ENCODE results near the gene SLC38A8. TPM values are rescaled to one million over a fixed set of nuclear protein-coding genes. Genes with fewer than 3 reads are reported as not detected.

Gene SLC38A8
- not detected for total RNA-seq
- long read RNA-seq, donor 1: 0 reads
- long read RNA-seq, donor 2: 0 reads

- no peak within 1 kb of the TSS for H3K4me3 ChIP-seq
- no peaks in the 10 kb centered on the region for H3K36me3 ChIP-seq (ENCODE audit: low read depth)
- H3K4me1 ChIP-seq (ENCODE audit: low read depth): no peaks in the 10 kb centered on the region
- peak in 1 of 3 donors; percentile 2 for DNase-seq
- no peaks in the 10 kb centered on the region for H3K9me3 ChIP-seq
- intact Hi-C loops (cut with DNase I, micrococcal nuclease): no loop called here
- ATAC-seq: no peak
- TF ChIP-seq CTCF (IDR thresholded peaks at IDR 0.05): no peak
Measured at GRCh38 chr16:84042308-84042878, at the start of gene SLC38A8. Gene SLC38A8 (minus strand): TSS chr16:84042795. CDS start chr16:84042157, 638 bp downstream.

GRCh38 chr16:84091460-84091859, 48.9 kb upstream of the SLC38A8 start:
- DNase-seq (no peak), ATAC-seq (no peak)
- TF ChIP-seq CTCF (IDR thresholded peaks at IDR 0.05): no peak
- H3K4me3 ChIP-seq: no peak overlapping the region
- peaks cover 18% of the 10 kb centered on the region for H3K36me3 ChIP-seq (ENCODE audit: low read depth)
- intact Hi-C loops (cut with DNase I, micrococcal nuclease): no loop called here
- no peaks in the 10 kb centered on the region for H3K9me3 ChIP-seq
- peaks cover 18% of the 10 kb centered on the region for H3K4me1 ChIP-seq (ENCODE audit: low read depth)

GRCh38 chr16:84090211-84090610, 47.6 kb upstream of the SLC38A8 start:
- intact Hi-C loops (cut with DNase I, micrococcal nuclease): no loop called here
- no peak for TF ChIP-seq CTCF (IDR thresholded peaks at IDR 0.05)
- DNase-seq (no peak), ATAC-seq (no peak)
- Histone ChIP-seq H3K9me3 (no peaks in the 10 kb centered on the region), H3K4me3 (no peak overlapping the region), H3K4me1 (ENCODE audit: low read depth) (peaks cover 13% of the 10 kb centered on the region), H3K36me3 (ENCODE audit: low read depth) (peaks cover 18% of the 10 kb centered on the region)

GRCh38 chr16:84088695-84089395, 46.2 kb upstream of the SLC38A8 start:
- no peak overlapping the region for H3K4me3 ChIP-seq
- intact Hi-C loops (cut with DNase I, micrococcal nuclease): no loop called here
- H3K9me3 ChIP-seq: no peaks in the 10 kb centered on the region
- ATAC-seq (peak; percentile 72), DNase-seq (peak; percentile 62 to 66 (median 66))
- H3K4me1 ChIP-seq (ENCODE audit: low read depth): peaks cover 9% of the 10 kb centered on the region
- peaks cover 18% of the 10 kb centered on the region for H3K36me3 ChIP-seq (ENCODE audit: low read depth)
- TF ChIP-seq CTCF (IDR thresholded peaks at IDR 0.05): no peak

GRCh38 chr16:84087466-84088151, 45.0 kb upstream of the SLC38A8 start:
- no peak for TF ChIP-seq CTCF (IDR thresholded peaks at IDR 0.05)
- ATAC-seq: no peak
- H3K9me3 ChIP-seq: no peaks in the 10 kb centered on the region
- intact Hi-C loops (cut with DNase I, micrococcal nuclease): no loop called here
- H3K4me1 ChIP-seq (ENCODE audit: low read depth): peaks cover 3% of the 10 kb centered on the region
- no peak for DNase-seq
- H3K4me3 ChIP-seq: no peak overlapping the region
- H3K36me3 ChIP-seq (ENCODE audit: low read depth): peaks cover 18% of the 10 kb centered on the region
